Activated naive CD4-positive, alpha-beta T cell (primary cell): ENCODE results near the gene LPAR2.

Experiments
- DNase-seq, 4 experiments: peaks; one replicate each; lab custom pipeline; 2025; lab: John Stamatoyannopoulos, UW

LPAR2 gene

DNA sequence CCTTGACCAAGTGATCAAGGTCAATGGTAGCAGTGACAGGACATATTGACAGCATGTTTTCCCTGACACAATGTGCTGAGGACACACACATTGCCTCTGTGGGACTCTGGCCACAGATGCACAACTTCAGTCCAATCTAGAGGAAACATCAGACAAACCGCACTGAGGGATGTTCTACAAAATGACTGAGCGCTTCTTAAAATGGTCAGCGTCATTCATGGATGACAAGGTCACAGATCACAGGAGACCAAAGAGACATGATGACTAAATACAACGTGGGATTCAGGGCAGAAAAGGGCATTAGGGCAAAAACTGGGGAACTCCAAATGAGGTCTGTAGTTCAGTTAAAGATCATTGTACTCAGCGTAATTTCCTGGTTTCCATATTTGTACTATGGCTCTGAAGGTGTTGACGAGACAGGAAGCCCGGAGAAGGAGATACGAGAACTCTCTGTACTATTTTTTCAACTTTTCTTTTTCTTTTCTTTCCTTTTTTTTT lies 30.2 kb downstream of the LPAR2 start:
- DNase-seq: peak in 1 of 4 experiments; percentile 12

- no peak for DNase-seq
Measured at GRCh38 chr19:19595171-19595701, 32.8 kb downstream of the LPAR2 start.

DNA sequence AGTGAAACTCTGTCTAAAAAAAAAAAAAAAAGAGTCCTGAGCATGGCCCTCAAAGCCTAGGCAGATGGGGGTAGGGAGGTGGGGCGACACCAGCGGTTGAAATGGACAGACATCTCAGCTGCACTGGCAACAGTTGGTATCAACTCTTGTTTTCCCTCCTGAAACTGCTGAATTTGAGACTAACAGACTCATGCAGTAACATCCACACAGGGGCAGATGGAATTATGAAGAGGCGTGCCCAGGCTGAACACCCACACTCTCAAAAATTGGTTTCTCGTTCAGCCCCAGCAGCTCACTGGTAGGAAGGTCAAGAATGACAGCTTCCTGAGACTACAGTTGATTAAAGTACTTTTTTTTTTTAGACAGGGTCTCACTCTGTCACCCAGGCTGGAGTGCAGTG lies 33.6 kb downstream of the LPAR2 start:
- no peak for DNase-seq

- DNase-seq: no peak
Measured at GRCh38 chr19:19592690-19593089, 35.3 kb downstream of the LPAR2 start.

DNA sequence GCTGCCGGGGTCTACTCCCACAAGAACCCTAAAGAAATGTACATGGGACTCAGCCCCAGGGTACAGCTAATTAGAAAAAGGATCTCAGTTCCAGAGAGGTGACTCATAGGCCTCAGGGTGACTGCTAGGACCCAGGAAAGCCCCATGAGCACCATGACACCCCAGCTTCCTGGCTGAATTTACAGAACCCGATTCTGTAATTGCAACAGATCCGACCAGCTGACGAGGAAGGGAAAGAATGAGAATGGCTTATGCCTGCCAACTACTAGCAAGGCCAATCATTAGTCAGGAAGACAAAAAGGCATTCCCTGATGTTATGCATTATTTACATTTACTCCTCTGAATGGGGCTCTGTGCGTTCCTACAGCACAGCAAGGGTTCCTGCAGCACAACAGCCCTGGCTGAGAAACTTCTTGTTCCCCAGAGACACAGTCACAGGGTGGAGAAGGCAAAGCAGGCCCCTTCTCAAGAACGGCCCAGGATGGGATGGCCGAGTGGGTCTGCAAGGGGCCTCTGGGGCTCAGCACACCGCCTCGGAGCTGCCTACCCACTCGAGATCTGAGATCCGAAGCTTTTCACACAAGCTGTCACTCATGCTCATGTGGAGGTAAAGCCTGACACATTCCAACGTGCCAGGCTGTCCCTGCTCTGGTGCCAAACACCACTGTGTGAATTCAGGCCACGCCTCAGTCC lies 36.7 kb downstream of the LPAR2 start:
- DNase-seq: no peak

DNA sequence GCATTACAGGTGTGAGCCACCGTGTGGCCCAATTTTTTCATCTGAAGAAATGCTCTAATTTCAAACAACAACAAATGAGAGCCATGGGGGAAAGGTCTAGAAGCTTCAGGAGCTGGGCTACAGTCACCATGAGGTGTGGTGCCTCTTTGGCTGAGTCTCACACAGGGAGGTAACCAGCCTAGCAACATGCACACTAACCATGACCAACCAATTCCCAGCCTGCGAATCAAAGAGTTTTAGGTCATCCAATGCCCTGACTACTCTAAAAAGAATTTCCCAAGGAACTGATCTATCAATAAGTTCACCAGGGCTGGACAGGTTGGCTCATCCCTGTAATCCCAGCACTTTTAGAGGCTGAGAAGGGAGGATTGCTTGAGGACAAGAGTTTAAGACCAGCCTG lies 39.5 kb downstream of the LPAR2 start:
- DNase-seq: no peak

DNA sequence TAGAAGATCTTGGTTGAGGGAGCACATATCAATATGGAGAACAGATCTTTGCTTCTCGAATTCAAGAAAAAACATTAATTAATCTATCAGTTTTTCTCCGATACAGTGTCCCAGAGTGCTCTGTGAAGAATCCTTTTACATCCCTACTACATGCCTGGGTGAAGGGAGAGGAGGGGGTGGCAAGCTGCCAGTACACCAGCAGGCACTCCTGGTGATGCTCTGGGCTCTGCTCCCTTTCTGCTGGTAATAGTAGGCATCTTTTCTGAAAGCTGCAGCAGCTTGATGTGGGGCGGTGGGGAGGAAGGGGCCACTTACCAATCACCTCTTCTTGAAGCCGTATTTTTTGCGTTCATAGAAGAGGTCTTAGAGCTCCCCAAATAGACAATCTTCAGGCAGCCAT lies 40.2 kb downstream of the LPAR2 start:
- no peak for DNase-seq

- no peak for DNase-seq
Measured at GRCh38 chr19:19584356-19584755, 43.7 kb downstream of the LPAR2 start.

- DNase-seq: no peak
Measured at GRCh38 chr19:19582471-19582870, 45.5 kb downstream of the LPAR2 start.

DNA sequence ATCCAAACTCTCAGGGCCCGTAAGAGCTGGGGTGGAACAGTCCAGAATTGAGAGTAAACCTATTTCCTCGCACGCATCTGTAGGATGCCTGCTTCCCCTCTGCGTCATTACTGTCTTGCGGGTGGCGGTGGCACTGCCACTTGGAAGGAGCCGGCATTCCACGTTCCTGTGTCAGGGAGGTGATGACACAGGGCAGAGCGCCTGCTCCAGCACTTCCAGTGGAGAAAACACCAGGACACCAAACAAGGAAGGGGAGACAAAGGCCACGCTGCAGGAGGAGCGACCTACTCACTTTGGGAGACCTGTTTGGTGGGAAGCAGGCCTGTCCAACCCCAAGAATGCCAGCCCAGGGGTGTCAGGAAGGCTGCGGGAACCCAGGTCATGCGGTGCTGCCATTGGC lies 46.6 kb downstream of the LPAR2 start:
- DNase-seq: no peak

- no peak for DNase-seq
Measured at GRCh38 chr19:19580418-19580817, 47.6 kb downstream of the LPAR2 start.

DNA sequence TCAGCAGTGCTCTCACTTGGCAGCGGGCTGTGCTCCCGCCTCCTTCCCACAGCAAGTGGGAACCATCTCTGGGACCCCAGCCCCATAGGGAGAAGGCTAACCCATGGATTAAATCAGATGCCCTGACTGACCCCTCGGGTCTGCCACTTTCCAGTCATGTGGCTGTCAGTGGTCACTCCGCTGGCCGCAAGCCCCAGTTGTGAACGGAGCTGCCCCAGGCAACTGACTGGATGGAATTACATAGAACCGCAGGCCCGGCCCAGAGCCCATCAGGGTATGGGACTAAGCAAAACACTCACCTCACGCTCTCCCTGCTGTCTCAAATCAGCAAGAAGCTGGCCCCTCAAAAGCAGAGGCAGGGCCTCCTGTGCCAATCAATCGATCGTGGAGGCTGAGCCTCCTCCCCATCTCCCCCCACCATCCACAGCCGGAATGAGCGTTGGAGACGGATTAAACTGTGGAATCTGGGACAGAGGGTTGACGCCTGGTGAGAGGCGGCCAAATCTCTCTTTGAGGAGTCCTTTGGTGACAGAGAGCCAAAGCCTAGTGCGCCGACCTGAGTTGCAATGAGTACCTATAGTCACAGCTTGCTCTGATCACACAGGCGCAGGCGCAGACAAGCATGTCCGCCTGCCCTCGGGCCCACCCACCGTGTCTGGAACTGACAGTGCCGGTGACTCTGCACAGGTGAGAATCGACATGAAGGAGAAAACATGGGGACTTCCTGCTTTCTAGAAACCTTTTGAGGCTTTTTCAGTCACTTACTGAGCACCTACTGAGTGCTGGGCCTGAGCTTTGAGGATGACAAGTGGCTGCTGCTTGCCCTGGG lies 48.3 kb downstream of the LPAR2 start:
- no peak for DNase-seq

DNA sequence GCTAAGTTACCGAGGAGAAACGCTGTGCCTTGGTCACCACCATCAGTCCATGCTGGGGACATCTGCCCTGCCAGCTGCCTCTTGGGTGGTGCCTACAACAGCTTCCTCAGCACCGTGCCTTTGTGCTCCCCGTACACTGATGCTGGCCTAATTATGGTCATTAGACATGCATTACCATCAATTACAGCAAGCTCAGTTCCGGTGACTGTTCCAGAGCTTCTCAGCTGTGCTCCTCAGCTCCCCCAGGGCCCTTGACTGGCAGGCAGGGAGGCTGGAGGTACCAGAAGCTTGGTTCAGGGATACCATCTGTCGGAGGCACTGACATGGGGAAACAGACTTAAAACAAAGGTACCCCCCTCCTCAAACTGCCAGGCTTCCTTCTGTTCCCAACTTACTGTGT lies 49.8 kb downstream of the LPAR2 start:
- no peak for DNase-seq

DNA sequence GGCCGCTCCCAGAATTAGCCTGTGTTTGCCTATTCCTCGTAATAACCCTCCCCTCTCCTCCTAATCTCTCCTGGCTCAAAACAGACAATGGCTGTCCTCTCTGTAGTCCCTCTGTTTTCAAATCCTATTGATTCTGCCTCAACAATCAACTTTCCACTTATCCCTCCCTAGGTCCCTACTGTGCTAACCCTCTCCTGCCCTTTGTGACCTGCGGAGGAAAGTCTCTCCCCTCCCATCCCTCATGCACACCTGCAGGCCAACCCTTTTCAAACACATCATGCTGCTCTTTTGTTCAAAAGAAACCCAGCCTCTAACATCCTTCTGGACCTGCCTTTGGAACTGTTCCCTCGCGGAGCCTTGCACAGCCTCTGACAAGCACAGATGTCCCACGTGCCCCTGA lies 52.6 kb downstream of the LPAR2 start:
- no peak for DNase-seq
